ENCODE data around the gene C1orf198. TPM values are rescaled to one million over a fixed set of nuclear protein-coding genes. Genes with fewer than 3 reads are reported as not detected.

C1orf198 gene, protein sequence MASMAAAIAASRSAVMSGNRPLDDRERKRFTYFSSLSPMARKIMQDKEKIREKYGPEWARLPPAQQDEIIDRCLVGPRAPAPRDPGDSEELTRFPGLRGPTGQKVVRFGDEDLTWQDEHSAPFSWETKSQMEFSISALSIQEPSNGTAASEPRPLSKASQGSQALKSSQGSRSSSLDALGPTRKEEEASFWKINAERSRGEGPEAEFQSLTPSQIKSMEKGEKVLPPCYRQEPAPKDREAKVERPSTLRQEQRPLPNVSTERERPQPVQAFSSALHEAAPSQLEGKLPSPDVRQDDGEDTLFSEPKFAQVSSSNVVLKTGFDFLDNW
- total RNA-seq (10 to 100 TPM; 51.1 to 96.1 TPM), polyA plus RNA-seq (ENCODE audit: insufficient read length in 2 of 2) (10 to 100 TPM; 75.2 to 80.7 TPM)
- long read RNA-seq, donor 1, transcript C1orf198-201 (4 exons, 3,858 nt): major isoform, 31 of 36 reads
- long read RNA-seq, donor 1, partial matches to known transcripts: 5 of 36 reads
- long read RNA-seq, donor 1, other reads (novel, unspliced or antisense): 0 of 36 reads
- long read RNA-seq, donor 2, transcript C1orf198-201 (4 exons, 3,858 nt): major isoform, 11 of 11 reads
- long read RNA-seq, donor 2, partial matches to known transcripts: 0 of 11 reads
- long read RNA-seq, donor 2, other reads (novel, unspliced or antisense): 0 of 11 reads
- long read RNA-seq, donor 3, transcript C1orf198-201 (4 exons, 3,858 nt): major isoform, 18 of 24 reads
- long read RNA-seq, donor 3, partial matches to known transcripts: 6 of 24 reads
- long read RNA-seq, donor 3, other reads (novel, unspliced or antisense): 0 of 24 reads
- long read RNA-seq, donor 4, transcript C1orf198-201 (4 exons, 3,858 nt): major isoform, 18 of 24 reads
- long read RNA-seq, donor 4, partial matches to known transcripts: 6 of 24 reads
- long read RNA-seq, donor 4, other reads (novel, unspliced or antisense): 0 of 24 reads

DNA sequence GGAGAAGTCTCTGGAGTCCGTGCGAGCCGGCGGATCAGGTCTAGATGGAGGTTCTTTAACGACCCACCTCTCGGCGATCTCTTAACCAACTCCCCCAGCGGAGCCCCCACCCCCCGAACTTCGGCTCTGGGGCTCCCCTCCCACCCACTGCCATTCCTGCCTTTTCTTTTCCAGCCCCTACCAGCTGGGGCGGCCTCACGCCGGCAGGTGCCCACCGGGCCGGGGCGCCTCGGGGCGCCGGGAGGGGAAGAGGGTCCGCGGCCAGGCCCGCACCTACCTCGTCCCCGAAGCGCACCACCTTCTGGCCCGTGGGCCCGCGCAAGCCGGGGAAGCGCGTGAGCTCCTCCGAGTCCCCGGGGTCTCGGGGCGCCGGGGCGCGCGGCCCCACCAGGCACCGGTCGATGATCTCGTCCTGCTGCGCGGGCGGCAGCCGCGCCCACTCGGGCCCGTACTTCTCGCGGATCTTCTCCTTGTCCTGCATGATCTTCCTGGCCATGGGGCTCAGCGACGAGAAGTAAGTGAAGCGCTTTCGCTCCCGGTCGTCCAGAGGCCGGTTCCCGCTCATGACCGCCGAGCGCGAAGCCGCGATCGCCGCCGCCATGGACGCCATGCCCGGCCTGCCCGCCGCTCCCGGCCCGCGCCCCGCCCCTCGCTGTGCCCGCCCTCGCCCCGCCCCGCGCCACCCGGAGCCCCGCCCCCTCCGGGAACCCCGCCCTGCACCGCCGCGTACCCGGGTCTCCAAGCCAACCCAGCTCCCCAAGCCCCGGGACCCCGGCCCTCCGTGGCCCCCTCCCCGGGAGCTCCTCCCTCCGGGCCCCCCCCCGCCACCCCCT lies at the start of gene C1orf198:
TSS of gene C1orf198 (minus strand) at position 619 of the 833 bp plus-strand sequence. CDS start at position 610, 9 bp downstream.
- peak in 3 of 6 donors; percentile 52 to 89 (median 88) for DNase-seq (ENCODE audit: low read depth in 4 of 6, low spot score in 6 of 6)

DNA sequence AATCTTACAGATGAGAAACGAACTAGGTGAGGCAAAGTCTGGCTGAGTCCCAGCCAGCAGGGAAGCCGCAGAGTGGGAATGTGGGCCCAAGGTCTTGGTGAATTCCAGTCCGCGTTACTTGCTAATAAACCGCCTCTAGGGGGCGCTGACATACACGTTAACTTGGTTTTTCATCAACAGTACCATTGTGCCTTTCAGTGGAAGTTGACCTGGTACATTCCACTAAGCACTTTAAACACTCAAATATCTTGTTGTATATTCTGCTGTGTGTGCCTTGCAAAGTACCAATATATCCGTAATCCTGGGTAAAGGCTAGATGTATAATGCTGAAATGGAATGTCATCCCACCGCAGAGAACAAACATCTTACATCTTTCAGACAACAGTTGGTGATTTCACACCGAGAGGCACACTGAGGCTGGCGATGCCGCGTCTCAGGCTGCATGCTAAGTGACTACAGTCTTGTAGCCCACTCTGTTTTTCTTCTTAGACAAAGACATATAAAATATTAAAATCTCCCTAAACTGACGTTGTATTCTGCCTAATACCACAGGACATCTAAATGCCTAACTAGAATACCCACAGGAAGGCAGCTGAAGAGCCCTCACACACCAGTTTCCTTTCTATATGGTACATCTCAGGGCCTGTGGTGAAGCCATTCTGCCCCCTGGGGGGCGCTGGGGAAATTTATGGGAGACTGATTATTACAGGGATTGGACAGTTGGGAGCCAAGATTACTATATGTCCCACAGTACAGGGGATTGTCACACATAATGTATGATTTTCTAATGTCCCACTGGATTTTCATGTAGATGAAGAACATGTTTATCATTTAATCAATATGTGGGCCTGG lies 49.2 kb upstream of the C1orf198 start:
- peak in 5 of 6 donors; percentile 54 to 95 (median 75) for DNase-seq (ENCODE audit: low read depth in 4 of 6, low spot score in 6 of 6)
- no peaks in the 10 kb centered on the region for H3K9me3 ChIP-seq (ENCODE audit: control insufficient read depth, insufficient read depth, low read length)
- no peaks in the 10 kb centered on the region for H3K27me3 ChIP-seq (ENCODE audit: control insufficient read depth, insufficient read depth, low read length)
- H3K4me3 ChIP-seq (ENCODE audit: low read depth, low read length): no peak overlapping the region
- H3K27ac ChIP-seq (ENCODE audit: low read depth, low read length): peak overlapping the region; percentile 76
- 65% methylated on average over 7 of the region's 15 CpGs for WGBS (ENCODE audit: insufficient coverage)
- H3K4me1 ChIP-seq (ENCODE audit: control insufficient read depth, insufficient read depth, low read length): peaks cover 13% of the 10 kb centered on the region
- H3K36me3 ChIP-seq (ENCODE audit: control insufficient read depth, insufficient read depth, low read length): peaks cover 27% of the 10 kb centered on the region

More for the DNA sequence above, at the start of gene C1orf198:
- no peaks in the 10 kb centered on the region for H3K27me3 ChIP-seq (ENCODE audit: control insufficient read depth, insufficient read depth, low read length)
- H3K4me1 ChIP-seq (ENCODE audit: control insufficient read depth, insufficient read depth, low read length): peaks cover 38% of the 10 kb centered on the region
- under 1% methylated on average over 70 of the region's 96 CpGs for WGBS (ENCODE audit: insufficient coverage)
- no peaks in the 10 kb centered on the region for H3K9me3 ChIP-seq (ENCODE audit: control insufficient read depth, insufficient read depth, low read length)
- H3K36me3 ChIP-seq (ENCODE audit: control insufficient read depth, insufficient read depth, low read length): peaks cover 6% of the 10 kb centered on the region
- peak within 1 kb of the TSS; percentile 61 for H3K4me3 ChIP-seq (ENCODE audit: low read depth, low read length)
- H3K27ac ChIP-seq (ENCODE audit: low read depth, low read length): peak within 1 kb of the TSS; percentile 90

- peaks cover 13% of the 10 kb centered on the region for H3K4me1 ChIP-seq (ENCODE audit: control insufficient read depth, insufficient read depth, low read length)
- H3K9me3 ChIP-seq (ENCODE audit: control insufficient read depth, insufficient read depth, low read length): no peaks in the 10 kb centered on the region
- H3K36me3 ChIP-seq (ENCODE audit: control insufficient read depth, insufficient read depth, low read length): peaks cover 20% of the 10 kb centered on the region
- no peak overlapping the region for H3K4me3 ChIP-seq (ENCODE audit: low read depth, low read length)
- 100% methylated on average over 1 of the region's 8 CpGs for WGBS (ENCODE audit: insufficient coverage)
- H3K27ac ChIP-seq (ENCODE audit: low read depth, low read length): peak overlapping the region; percentile 76
- DNase-seq (ENCODE audit: low read depth in 4 of 6, low spot score in 6 of 6): no peak
- H3K27me3 ChIP-seq (ENCODE audit: control insufficient read depth, insufficient read depth, low read length): no peaks in the 10 kb centered on the region
These were observed 48.4 kb upstream of the C1orf198 start for GRCh38 chr1:230916587-230917283.

DNA sequence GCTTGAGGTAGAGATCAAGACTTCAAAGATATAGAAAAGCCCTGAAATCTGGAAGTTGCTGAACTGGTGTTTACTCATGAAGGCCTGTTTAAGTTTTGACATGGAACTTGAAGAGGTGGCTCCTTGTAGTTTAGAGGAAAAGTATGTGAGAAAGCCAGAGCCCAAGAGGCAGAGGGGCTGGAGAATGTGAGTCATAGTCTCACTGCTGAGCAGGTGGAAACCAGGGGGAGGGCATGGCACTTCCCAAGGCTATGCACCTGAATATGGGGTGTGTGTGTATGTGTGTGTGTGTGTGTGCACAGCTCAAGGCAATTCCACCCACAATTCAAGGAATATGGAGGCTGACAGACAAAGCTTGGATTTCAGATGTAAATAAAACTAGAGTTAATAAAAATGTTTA lies 46.8 kb upstream of the C1orf198 start:
- DNase-seq (ENCODE audit: low read depth in 4 of 6, low spot score in 6 of 6): no peak

DNA sequence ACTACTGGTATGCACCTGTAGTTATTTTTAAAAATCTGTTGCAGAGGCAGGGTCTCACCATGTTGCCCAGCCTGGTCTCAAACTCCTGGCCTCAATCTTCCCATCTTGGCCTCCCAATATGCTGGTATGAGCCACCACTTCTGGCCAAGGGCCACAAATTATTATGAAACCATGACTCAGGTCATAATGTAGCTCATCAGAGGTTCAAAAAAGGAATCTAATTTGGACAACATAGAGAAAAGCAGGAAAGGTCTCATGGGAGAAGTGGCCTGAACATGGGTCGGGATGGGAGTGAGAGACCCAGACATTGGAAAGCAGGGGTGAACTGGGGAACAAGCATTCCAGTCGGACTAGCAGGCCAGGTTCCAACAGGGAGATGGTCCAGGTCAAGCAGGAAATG lies 45.2 kb upstream of the C1orf198 start:
- Histone ChIP-seq H3K36me3 (ENCODE audit: control insufficient read depth, insufficient read depth, low read length) (peaks cover 27% of the 10 kb centered on the region), H3K27ac (ENCODE audit: low read depth, low read length) (no peak overlapping the region), H3K4me3 (ENCODE audit: low read depth, low read length) (no peak overlapping the region), H3K9me3 (ENCODE audit: control insufficient read depth, insufficient read depth, low read length) (no peaks in the 10 kb centered on the region), H3K4me1 (ENCODE audit: control insufficient read depth, insufficient read depth, low read length) (peaks cover 20% of the 10 kb centered on the region), H3K27me3 (ENCODE audit: control insufficient read depth, insufficient read depth, low read length) (no peaks in the 10 kb centered on the region)
- DNase-seq (ENCODE audit: low read depth in 4 of 6, low spot score in 6 of 6): no peak
- WGBS (ENCODE audit: insufficient coverage): 95% methylated on average over 2 of the region's 2 CpGs

More for the DNA sequence above, 46.8 kb upstream of the C1orf198 start:
- Histone ChIP-seq H3K4me1 (ENCODE audit: control insufficient read depth, insufficient read depth, low read length) (peaks cover 15% of the 10 kb centered on the region), H3K27me3 (ENCODE audit: control insufficient read depth, insufficient read depth, low read length) (no peaks in the 10 kb centered on the region), H3K27ac (ENCODE audit: low read depth, low read length) (no peak overlapping the region), H3K9me3 (ENCODE audit: control insufficient read depth, insufficient read depth, low read length) (no peaks in the 10 kb centered on the region), H3K36me3 (ENCODE audit: control insufficient read depth, insufficient read depth, low read length) (peaks cover 22% of the 10 kb centered on the region), H3K4me3 (ENCODE audit: low read depth, low read length) (no peak overlapping the region)

- no peak overlapping the region for H3K4me3 ChIP-seq (ENCODE audit: low read depth, low read length)
- no peak for DNase-seq (ENCODE audit: low read depth in 4 of 6, low spot score in 6 of 6)
- peaks cover 29% of the 10 kb centered on the region for H3K36me3 ChIP-seq (ENCODE audit: control insufficient read depth, insufficient read depth, low read length)
- H3K9me3 ChIP-seq (ENCODE audit: control insufficient read depth, insufficient read depth, low read length): no peaks in the 10 kb centered on the region
- H3K27me3 ChIP-seq (ENCODE audit: control insufficient read depth, insufficient read depth, low read length): no peaks in the 10 kb centered on the region
- H3K4me1 ChIP-seq (ENCODE audit: control insufficient read depth, insufficient read depth, low read length): peaks cover 10% of the 10 kb centered on the region
- peak overlapping the region; percentile 26 for H3K27ac ChIP-seq (ENCODE audit: low read depth, low read length)
These were observed 42.4 kb upstream of the C1orf198 start for GRCh38 chr1:230910755-230911117.

GRCh38 chr1:230909974-230910754 lies 41.8 kb upstream of the C1orf198 start:
- H3K4me1 ChIP-seq (ENCODE audit: control insufficient read depth, insufficient read depth, low read length): peaks cover 10% of the 10 kb centered on the region
- no peaks in the 10 kb centered on the region for H3K9me3 ChIP-seq (ENCODE audit: control insufficient read depth, insufficient read depth, low read length)
- H3K27me3 ChIP-seq (ENCODE audit: control insufficient read depth, insufficient read depth, low read length): no peaks in the 10 kb centered on the region
- H3K27ac ChIP-seq (ENCODE audit: low read depth, low read length): peak overlapping the region; percentile 26
- peaks cover 29% of the 10 kb centered on the region for H3K36me3 ChIP-seq (ENCODE audit: control insufficient read depth, insufficient read depth, low read length)
- WGBS (ENCODE audit: insufficient coverage): 45% methylated on average over 10 of the region's 13 CpGs
- H3K4me3 ChIP-seq (ENCODE audit: low read depth, low read length): no peak overlapping the region
- DNase-seq (ENCODE audit: low read depth in 4 of 6, low spot score in 6 of 6): peak in 4 of 6 donors; percentile 15 to 87 (median 26)
